GM19324 (cell line): ENCODE measurements around the gene C17orf78.
"Not testable (repeated sequence)": the region's sequence is repeated elsewhere in the genome, so short reads cannot be mapped to it uniquely, and the experiment has no call there.

ENCODE experiments used
- ATAC-seq: cut with Tn5 transposase; IDR thresholded peaks from one replicate; pipeline ENCODE4 v1.9.1; 2021; ENCODE audit warnings: mild to moderate bottlenecking, moderate library complexity; ENCODE audit not compliant: unreplicated experiment, low FRiP score

C17orf78 gene

GRCh38 chr17:37430051-37430627 lies 54.4 kb downstream of the C17orf78 start:
- no peak for ATAC-seq

- no peak for ATAC-seq
Measured at GRCh38 chr17:37432671-37433070, 56.9 kb downstream of the C17orf78 start.

- no peak for ATAC-seq
Measured at GRCh38 chr17:37438141-37438540, 62.4 kb downstream of the C17orf78 start.

GRCh38 chr17:37440424-37440823 lies 64.6 kb downstream of the C17orf78 start:
- ATAC-seq, result no peak

GRCh38 chr17:37441369-37442014 lies 65.7 kb downstream of the C17orf78 start:
- not testable (repeated sequence) for ATAC-seq
